ENCODE results near the gene IFNL2. TPM values are rescaled to one million over a fixed set of nuclear protein-coding genes. Genes with fewer than 3 reads are reported as not detected.
A peak's percentile ranks its signal among the peaks of the same experiment; 100 is the strongest.

Gene IFNL2
- total and polyA plus RNA-seq, 9 of the 15 experiments (the other 6 are each of a cell fraction or from before 2014, with no cell fraction given): not detected

DNA sequence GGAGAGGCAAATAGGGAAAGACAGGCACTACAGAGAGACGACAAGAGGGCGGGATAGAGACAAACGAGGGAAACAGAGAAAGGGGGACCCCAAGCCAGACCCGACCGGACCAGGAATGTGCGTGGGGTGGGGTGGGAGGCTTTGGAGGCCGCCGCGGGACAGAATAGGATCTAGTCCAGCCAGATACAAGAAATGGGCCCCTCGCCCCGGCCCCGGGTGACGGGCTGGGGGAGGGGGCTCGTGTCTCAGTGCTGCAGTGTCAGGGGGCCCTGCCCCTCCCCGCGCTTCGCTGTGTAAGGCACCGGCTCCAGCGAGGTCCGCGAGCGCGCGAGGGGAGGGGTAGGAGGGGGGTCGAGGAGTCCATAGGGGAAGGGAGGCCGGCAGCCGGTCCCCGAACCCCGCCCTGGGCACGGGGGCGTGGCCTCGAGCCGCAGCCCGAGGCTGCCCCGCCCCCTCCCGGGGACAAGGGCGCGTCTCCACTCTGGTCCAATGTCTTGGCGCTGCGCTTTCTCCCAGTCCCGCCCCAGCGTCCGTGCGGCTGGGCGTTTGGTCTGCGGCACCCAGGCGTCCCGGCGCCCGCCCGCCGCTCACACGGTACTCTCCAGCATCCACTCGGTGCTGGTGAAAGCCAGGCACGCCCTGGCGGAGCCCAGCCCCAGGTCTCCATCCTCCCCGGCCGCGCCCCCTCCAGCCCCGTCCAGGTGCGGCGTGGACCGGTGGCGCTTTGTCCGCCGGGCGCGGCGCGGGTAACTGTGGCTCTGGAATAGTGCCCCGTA, 39.0 kb downstream of the IFNL2 start:
- H3K9me1 ChIP-seq (ENCODE audit: control insufficient read depth, insufficient read depth, low read length): no peaks in the 10 kb centered on the region
- TF ChIP-seq HNRNPK (IDR thresholded peaks at IDR 0.05; ENCODE audit: low read depth, low read length, poor library complexity, severe bottlenecking) (peak; percentile 53), RBM14 (IDR thresholded peaks at IDR 0.05; ENCODE audit: borderline replicate concordance, insufficient read depth, low read depth, low read length) (0 out of 2 replicates have a peak, but pooled peaks have one; percentile 21), ZBTB33 (CRISPR knock-in tag; IDR thresholded peaks at IDR 0.05) (peak; percentile 77), BRD9 (IDR thresholded peaks at IDR 0.05; ENCODE audit: low read depth, partially characterized antibody) (no peak), SMAD1 (IDR thresholded peaks at IDR 0.05; ENCODE audit: low read depth, low read length, partially characterized antibody) (no peak), HDAC6 (IDR thresholded peaks at IDR 0.05; ENCODE audit: low read depth, low read length) (no peak), ATF6 (CRISPR knock-in tag; IDR thresholded peaks at IDR 0.05) (no peak)
- H3K4me1 ChIP-seq (replicated peaks in 1 of 2; ENCODE audit: control insufficient read depth in 2 of 2, insufficient read depth in 2 of 2, low read length in 2 of 2): peaks cover 40 to 43% of the 10 kb centered on the region in 2 experiments
- no peak overlapping the region for H3K4me2 ChIP-seq (ENCODE audit: insufficient read depth, low read length)
- WGBS (ENCODE audit: insufficient coverage, low coverage, missing lambda C conversion rate): 93% methylated on average over 32 of the region's 71 CpGs
- POLR2A ChIA-PET: interaction anchor here (1.1 kb wide), 1 partner anchor 11 kb away, joined by 3 read pairs; the partner anchor contains the start of gene IFNL1
- peak in 2 of 4 experiments; percentile 38 to 58 for DNase-seq (ENCODE audit: extremely low read depth in 1 of 4, low spot score in 3 of 4)
- H3K27ac ChIP-seq (ENCODE audit: extremely low read depth, low read depth, low read length): no peak overlapping the region
- no peak for FAIRE-seq
- no peak overlapping the region for H3K4me3 ChIP-seq
- no peak overlapping the region for H2AFZ ChIP-seq (ENCODE audit: low read depth, low read length)
- no TSS peak for BruUV-seq (replicated peaks)
- no peak overlapping the region for H3K9ac ChIP-seq (ENCODE audit: insufficient read depth in 1 of 2, low read depth in 2 of 2, low read length in 2 of 2)
- H3K9me3 ChIP-seq (replicated peaks; ENCODE audit: control insufficient read depth, insufficient read depth, low read depth, low read length): no peaks in the 10 kb centered on the region
- H3K79me2 ChIP-seq (ENCODE audit: control insufficient read depth, insufficient read depth, low read length): peaks cover 15% of the 10 kb centered on the region
- in situ Hi-C loops (cut with MboI) (no loop called here), intact Hi-C loops (cut with micrococcal nuclease) (loop anchor here (10.0 kb wide), 1 partner anchor 52 kb away; no protein-coding TSS in a partner anchor)
- no peak for ATAC-seq
- H3K27me3 ChIP-seq (ENCODE audit: control insufficient read depth in 2 of 2, insufficient read depth in 2 of 2, low read length in 2 of 2): no peaks in the 10 kb centered on the region
- peaks cover 22% of the 10 kb centered on the region; the same call in 1 of the 3 replicates for H3K36me3 ChIP-seq (ENCODE audit: control insufficient read depth, insufficient read depth, low read length)
- CTCF ChIA-PET (ENCODE audit: low intra/inter-chr PET ratio): no interaction called here
- no peaks in the 10 kb centered on the region for H4K20me1 ChIP-seq (replicated peaks; ENCODE audit: control insufficient read depth, insufficient read depth, low read length)

All from K562 (cell line).